ENCODE results near the gene FLVCR2.
"Not testable (repeated sequence)": the region's sequence is repeated elsewhere in the genome, so short reads cannot be mapped to it uniquely, and the experiment has no call there.

The FLVCR2 gene

GRCh38 chr14:75579882-75580281 lies 1.5 kb downstream of the FLVCR2 start:
- in situ Hi-C loops (cut with MboI; ENCODE audit: low pct_unique_long_range_greater_than_20kb, low sequenced_read_pairs): loop anchor here (10.0 kb wide), 1 partner anchor 65 kb away; no protein-coding TSS in a partner anchor
- no peak for DNase-seq

- no peak for DNase-seq
- in situ Hi-C loops (cut with MboI; ENCODE audit: low pct_unique_long_range_greater_than_20kb, low sequenced_read_pairs): no loop called here
These were observed 9.0 kb downstream of the FLVCR2 start for GRCh38 chr14:75587388-75587787.

- DNase-seq: no peak
- in situ Hi-C loops (cut with MboI; ENCODE audit: low pct_unique_long_range_greater_than_20kb, low sequenced_read_pairs): no loop called here
These were observed 11.5 kb downstream of the FLVCR2 start for GRCh38 chr14:75589931-75590330.

GRCh38 chr14:75591331-75591946 lies 13.0 kb downstream of the FLVCR2 start:
- no peak for DNase-seq
- in situ Hi-C loops (cut with MboI; ENCODE audit: low pct_unique_long_range_greater_than_20kb, low sequenced_read_pairs): no loop called here

- no peak for DNase-seq
- in situ Hi-C loops (cut with MboI; ENCODE audit: low pct_unique_long_range_greater_than_20kb, low sequenced_read_pairs): no loop called here
These were observed 13.7 kb downstream of the FLVCR2 start for GRCh38 chr14:75591987-75592575.

- no peak for DNase-seq
- in situ Hi-C loops (cut with MboI; ENCODE audit: low pct_unique_long_range_greater_than_20kb, low sequenced_read_pairs): no loop called here
These were observed 16.8 kb downstream of the FLVCR2 start for GRCh38 chr14:75595226-75595625.

GRCh38 chr14:75597149-75597548 lies 18.7 kb downstream of the FLVCR2 start:
- in situ Hi-C loops (cut with MboI; ENCODE audit: low pct_unique_long_range_greater_than_20kb, low sequenced_read_pairs): no loop called here
- peak; percentile 79 for DNase-seq

GRCh38 chr14:75600100-75600499 lies 21.7 kb downstream of the FLVCR2 start:
- in situ Hi-C loops (cut with MboI; ENCODE audit: low pct_unique_long_range_greater_than_20kb, low sequenced_read_pairs): not testable (repeated sequence)
- peak; percentile 71 for DNase-seq

- in situ Hi-C loops (cut with MboI; ENCODE audit: low pct_unique_long_range_greater_than_20kb, low sequenced_read_pairs); DNase-seq: not testable (repeated sequence)
These were observed 22.6 kb downstream of the FLVCR2 start for GRCh38 chr14:75601061-75601460.

- in situ Hi-C loops (cut with MboI; ENCODE audit: low pct_unique_long_range_greater_than_20kb, low sequenced_read_pairs): no loop called here
- no peak for DNase-seq
These were observed 24.1 kb downstream of the FLVCR2 start for GRCh38 chr14:75602503-75602902.

- in situ Hi-C loops (cut with MboI; ENCODE audit: low pct_unique_long_range_greater_than_20kb, low sequenced_read_pairs): no loop called here
- DNase-seq: peak; percentile 96
These were observed 26.8 kb downstream of the FLVCR2 start for GRCh38 chr14:75604979-75605851.

GRCh38 chr14:75605916-75606315 lies 27.5 kb downstream of the FLVCR2 start:
- in situ Hi-C loops (cut with MboI; ENCODE audit: low pct_unique_long_range_greater_than_20kb, low sequenced_read_pairs): no loop called here
- DNase-seq: no peak

GRCh38 chr14:75607044-75607443 lies 28.6 kb downstream of the FLVCR2 start:
- in situ Hi-C loops (cut with MboI; ENCODE audit: low pct_unique_long_range_greater_than_20kb, low sequenced_read_pairs): no loop called here
- DNase-seq: no peak

- DNase-seq: no peak
- in situ Hi-C loops (cut with MboI; ENCODE audit: low pct_unique_long_range_greater_than_20kb, low sequenced_read_pairs): no loop called here
These were observed 29.6 kb downstream of the FLVCR2 start for GRCh38 chr14:75607842-75608640.

GRCh38 chr14:75609116-75609515 lies 30.7 kb downstream of the FLVCR2 start:
- no peak for DNase-seq
- in situ Hi-C loops (cut with MboI; ENCODE audit: low pct_unique_long_range_greater_than_20kb, low sequenced_read_pairs): no loop called here

- peak; percentile 19 for DNase-seq
- in situ Hi-C loops (cut with MboI; ENCODE audit: low pct_unique_long_range_greater_than_20kb, low sequenced_read_pairs): no loop called here
These were observed 31.4 kb downstream of the FLVCR2 start for GRCh38 chr14:75609606-75610475.

GRCh38 chr14:75610834-75611233 lies 32.4 kb downstream of the FLVCR2 start:
- in situ Hi-C loops (cut with MboI; ENCODE audit: low pct_unique_long_range_greater_than_20kb, low sequenced_read_pairs): no loop called here
- no peak for DNase-seq

- in situ Hi-C loops (cut with MboI; ENCODE audit: low pct_unique_long_range_greater_than_20kb, low sequenced_read_pairs): no loop called here
- DNase-seq: no peak
These were observed 33.7 kb downstream of the FLVCR2 start for GRCh38 chr14:75612157-75612556.

- DNase-seq: peak; percentile 43
- in situ Hi-C loops (cut with MboI; ENCODE audit: low pct_unique_long_range_greater_than_20kb, low sequenced_read_pairs): no loop called here
These were observed 35.8 kb downstream of the FLVCR2 start for GRCh38 chr14:75614179-75614578.

Measured in KBM-7 (cell line).